ENCODE results near the gene PIP4K2B.

- no peak for TF ChIP-seq CTCF (IDR thresholded peaks at IDR 0.05; ENCODE audit: low read depth, low read length)
- no peak for TF ChIP-seq MAX (IDR thresholded peaks at IDR 0.05; ENCODE audit: low read depth, low read length)
- TF ChIP-seq POLR2A (IDR thresholded peaks at IDR 0.05; ENCODE audit: extremely low read depth, insufficient read length), result no peak
- no peak for TF ChIP-seq MYC (IDR thresholded peaks at IDR 0.05; ENCODE audit: low read depth, low read length)
Observed at GRCh38 chr17:38779965-38780752, 19.2 kb downstream of the PIP4K2B start.
